Vagina (tissue), 2 donors: ENCODE results near the gene LRRFIP1.

Experiments
- POLR2AphosphoS5 ChIP-seq, 2 donors: sonication (generic); formaldehyde crosslinking; IDR thresholded peaks; one replicate each; pipeline ENCODE4 v1.9.0; 2017; ENCODE audit warnings: antibody characterized with exemption in 2 of 2, mild to moderate bottlenecking in 2 of 2, low read depth in 1 of 2; ENCODE audit not compliant: insufficient read depth in 1 of 2
- TF ChIP-seq, protein P1 (sequence below), 3 experiments: fragments of 450-650 bp in 2 of 3; fragments of 200-600 bp in 1 of 3; sonication (generic) in 1 of 3; IDR thresholded peaks; one replicate each; pipeline ENCODE4 v1.5.1; 2017 to 2019; ENCODE audit warnings: antibody characterized with exemption in 3 of 3, mild to moderate bottlenecking in 2 of 3, moderate library complexity in 2 of 3

DNA sequence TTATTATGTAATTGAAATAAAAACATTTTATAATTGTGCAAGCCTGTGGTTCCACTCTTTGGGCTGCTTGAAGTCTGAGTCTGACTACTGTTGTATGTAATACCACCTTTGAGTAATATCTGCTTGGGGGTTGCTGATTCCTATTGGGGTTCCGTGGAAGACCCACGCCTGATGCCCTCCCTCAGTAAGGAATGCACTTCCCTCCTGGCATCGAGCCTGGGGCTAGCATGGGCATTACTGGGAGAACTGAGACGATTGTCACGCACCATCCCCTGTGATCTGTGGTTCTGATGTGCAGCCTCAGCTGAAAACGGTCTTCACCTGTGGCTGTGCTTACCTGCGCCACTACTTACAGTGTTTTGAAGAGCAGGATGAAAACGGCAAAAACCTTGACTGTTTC lies 138.5 kb downstream of the LRRFIP1 start:
- TF ChIP-seq, protein P1, sequence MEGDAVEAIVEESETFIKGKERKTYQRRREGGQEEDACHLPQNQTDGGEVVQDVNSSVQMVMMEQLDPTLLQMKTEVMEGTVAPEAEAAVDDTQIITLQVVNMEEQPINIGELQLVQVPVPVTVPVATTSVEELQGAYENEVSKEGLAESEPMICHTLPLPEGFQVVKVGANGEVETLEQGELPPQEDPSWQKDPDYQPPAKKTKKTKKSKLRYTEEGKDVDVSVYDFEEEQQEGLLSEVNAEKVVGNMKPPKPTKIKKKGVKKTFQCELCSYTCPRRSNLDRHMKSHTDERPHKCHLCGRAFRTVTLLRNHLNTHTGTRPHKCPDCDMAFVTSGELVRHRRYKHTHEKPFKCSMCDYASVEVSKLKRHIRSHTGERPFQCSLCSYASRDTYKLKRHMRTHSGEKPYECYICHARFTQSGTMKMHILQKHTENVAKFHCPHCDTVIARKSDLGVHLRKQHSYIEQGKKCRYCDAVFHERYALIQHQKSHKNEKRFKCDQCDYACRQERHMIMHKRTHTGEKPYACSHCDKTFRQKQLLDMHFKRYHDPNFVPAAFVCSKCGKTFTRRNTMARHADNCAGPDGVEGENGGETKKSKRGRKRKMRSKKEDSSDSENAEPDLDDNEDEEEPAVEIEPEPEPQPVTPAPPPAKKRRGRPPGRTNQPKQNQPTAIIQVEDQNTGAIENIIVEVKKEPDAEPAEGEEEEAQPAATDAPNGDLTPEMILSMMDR (IDR thresholded peaks at IDR 0.05): no peak
- TF ChIP-seq POLR2AphosphoS5 (IDR thresholded peaks at IDR 0.05; ENCODE audit: insufficient read depth in 1 of 2, low read depth in 1 of 2): no peak
